Erythroblast (primary cell): ENCODE results near the gene PTPN7.

Experiments used
- GATA1 ChIP-seq: IDR thresholded peaks from 2 replicates; pipeline ENCODE4 v1.6.1; 2011; ENCODE audit warnings: low read depth, mild to moderate bottlenecking, control low read depth, low read length, moderate library complexity
- POLR2A ChIP-seq: IDR thresholded peaks from 2 replicates; pipeline ENCODE4 v1.6.1; 2011; ENCODE audit warnings: mild to moderate bottlenecking, low read length

DNA sequence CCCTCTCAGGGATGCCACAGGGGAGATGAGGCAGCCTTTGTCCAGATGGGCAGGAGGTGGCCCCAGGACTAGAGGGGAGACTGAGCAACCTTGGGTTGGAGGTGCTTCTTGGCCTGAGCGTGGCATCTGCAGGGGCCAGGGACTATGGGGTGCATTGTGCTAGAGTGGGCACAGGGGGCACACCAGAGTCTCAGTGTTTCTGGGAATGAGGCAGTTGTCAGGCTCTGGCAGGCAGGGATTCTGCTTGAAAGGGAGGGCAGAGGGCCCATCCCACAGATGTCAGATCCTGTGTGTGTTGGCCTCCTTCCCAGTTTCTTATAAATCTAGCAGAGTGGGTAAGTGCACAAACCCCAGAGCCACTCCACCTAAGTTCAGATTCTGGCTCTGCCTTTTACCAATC is 46.9 kb upstream of the PTPN7 start:
- no peak for TF ChIP-seq POLR2A
- TF ChIP-seq GATA1, result no peak
